ENCODE data around the gene CLASP1. TPM values are rescaled to one million over a fixed set of nuclear protein-coding genes. Genes with fewer than 3 reads are reported as not detected.
"Not testable (repeated sequence)": the region's sequence is repeated elsewhere in the genome, so short reads cannot be mapped to it uniquely, and the experiment has no call there.

Gene CLASP1
- total RNA-seq, 1 donor from 2014 or later, result 163 TPM

DNA sequence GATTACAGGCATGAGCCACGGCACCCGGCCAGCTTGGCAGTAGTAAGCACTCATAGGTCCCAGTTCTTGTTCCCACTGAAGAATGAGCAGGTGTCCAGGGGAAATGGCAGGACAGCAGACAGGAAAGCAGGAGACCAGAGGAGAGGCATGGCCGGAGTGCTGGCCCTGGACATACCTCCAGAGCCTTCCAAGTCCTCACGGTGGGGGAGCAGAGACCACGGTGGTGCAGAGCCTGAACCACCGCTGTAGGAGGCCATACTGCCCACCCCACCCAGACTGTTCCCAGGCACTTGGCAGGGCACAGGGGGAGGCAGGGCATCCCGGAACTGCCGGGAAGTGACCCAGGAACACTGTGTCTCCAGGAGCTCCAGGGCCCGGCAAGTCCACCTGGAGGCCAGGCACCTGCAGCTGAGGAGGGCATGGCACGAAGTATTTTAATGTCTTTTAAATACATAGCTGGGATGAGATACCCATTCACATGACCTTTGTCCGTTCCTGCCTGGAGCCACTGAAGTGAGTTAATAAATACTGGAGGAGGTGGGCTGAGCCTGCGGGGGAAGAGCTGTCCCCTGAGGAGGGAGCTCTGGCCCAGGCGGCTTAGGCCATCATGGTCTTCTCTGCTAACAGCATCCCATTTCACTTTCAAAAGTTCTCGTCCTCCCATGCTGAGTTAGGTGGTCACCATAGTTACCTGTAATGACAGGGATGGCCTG is 314.5 kb downstream of the CLASP1 start:
- Mint-ChIP-seq H3K27ac (ENCODE audit: unreplicated experiment) (no peak overlapping the region), H3K9me3 (ENCODE audit: unreplicated experiment) (peaks cover 2% of the 10 kb centered on the region), H3K27me3 (ENCODE audit: unreplicated experiment) (no peaks in the 10 kb centered on the region), H3K4me3 (ENCODE audit: unreplicated experiment) (no peak overlapping the region), H3K4me1 (ENCODE audit: low read depth, unreplicated experiment) (peaks cover 8% of the 10 kb centered on the region), H3K36me3 (ENCODE audit: unreplicated experiment) (peaks cover 9% of the 10 kb centered on the region)
- TF ChIP-seq, protein P1, sequence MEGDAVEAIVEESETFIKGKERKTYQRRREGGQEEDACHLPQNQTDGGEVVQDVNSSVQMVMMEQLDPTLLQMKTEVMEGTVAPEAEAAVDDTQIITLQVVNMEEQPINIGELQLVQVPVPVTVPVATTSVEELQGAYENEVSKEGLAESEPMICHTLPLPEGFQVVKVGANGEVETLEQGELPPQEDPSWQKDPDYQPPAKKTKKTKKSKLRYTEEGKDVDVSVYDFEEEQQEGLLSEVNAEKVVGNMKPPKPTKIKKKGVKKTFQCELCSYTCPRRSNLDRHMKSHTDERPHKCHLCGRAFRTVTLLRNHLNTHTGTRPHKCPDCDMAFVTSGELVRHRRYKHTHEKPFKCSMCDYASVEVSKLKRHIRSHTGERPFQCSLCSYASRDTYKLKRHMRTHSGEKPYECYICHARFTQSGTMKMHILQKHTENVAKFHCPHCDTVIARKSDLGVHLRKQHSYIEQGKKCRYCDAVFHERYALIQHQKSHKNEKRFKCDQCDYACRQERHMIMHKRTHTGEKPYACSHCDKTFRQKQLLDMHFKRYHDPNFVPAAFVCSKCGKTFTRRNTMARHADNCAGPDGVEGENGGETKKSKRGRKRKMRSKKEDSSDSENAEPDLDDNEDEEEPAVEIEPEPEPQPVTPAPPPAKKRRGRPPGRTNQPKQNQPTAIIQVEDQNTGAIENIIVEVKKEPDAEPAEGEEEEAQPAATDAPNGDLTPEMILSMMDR (IDR thresholded peaks at IDR 0.05; ENCODE audit: partially characterized antibody, unreplicated experiment), result no peak
- DNase-seq, result no peak

DNA sequence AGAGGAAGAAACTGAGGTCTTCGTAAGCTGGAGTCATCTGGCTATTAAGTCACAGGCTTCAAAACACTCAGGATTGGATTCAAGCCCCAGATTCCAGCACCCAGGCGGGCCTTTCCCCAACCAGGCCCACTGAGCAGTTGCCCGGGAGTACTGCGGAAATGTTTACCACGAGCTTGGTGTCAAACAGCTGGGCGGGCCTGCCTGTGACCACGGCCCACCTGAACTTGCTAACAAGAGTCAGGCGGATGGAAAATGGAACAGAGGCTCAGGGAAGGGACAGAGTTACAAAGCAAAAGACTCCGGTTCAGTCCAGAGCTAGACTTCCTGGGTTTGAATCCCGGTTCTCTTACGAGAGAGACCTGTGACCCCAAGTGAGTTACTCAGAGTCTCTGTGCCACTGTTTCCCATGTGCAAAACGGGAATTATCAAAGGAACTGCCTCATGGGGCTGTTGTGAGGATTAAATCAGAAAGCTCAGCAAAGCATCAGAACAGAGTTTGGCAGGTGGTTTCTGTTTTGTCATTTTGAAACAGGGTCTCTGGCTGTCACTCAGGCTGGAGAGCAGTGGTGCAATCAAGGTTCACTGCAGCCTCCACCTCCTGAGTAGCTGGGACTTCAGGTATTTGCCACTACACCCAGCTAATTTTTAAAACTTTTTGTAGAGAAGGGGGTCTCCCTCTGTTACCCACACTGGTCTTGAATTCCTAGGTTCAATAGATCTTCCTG is 315.3 kb downstream of the CLASP1 start:
- no peak overlapping the region for H3K4me3 Mint-ChIP-seq (ENCODE audit: unreplicated experiment)
- DNase-seq, result no peak
- peaks cover 8% of the 10 kb centered on the region for H3K4me1 Mint-ChIP-seq (ENCODE audit: low read depth, unreplicated experiment)
- H3K27me3 Mint-ChIP-seq (ENCODE audit: unreplicated experiment), result no peaks in the 10 kb centered on the region
- H3K9me3 Mint-ChIP-seq (ENCODE audit: unreplicated experiment), result peaks cover 2% of the 10 kb centered on the region
- peaks cover 9% of the 10 kb centered on the region for H3K36me3 Mint-ChIP-seq (ENCODE audit: unreplicated experiment)
- no peak overlapping the region for H3K27ac Mint-ChIP-seq (ENCODE audit: unreplicated experiment)
- TF ChIP-seq, protein P1 (IDR thresholded peaks at IDR 0.05; ENCODE audit: partially characterized antibody, unreplicated experiment), result no peak

DNA sequence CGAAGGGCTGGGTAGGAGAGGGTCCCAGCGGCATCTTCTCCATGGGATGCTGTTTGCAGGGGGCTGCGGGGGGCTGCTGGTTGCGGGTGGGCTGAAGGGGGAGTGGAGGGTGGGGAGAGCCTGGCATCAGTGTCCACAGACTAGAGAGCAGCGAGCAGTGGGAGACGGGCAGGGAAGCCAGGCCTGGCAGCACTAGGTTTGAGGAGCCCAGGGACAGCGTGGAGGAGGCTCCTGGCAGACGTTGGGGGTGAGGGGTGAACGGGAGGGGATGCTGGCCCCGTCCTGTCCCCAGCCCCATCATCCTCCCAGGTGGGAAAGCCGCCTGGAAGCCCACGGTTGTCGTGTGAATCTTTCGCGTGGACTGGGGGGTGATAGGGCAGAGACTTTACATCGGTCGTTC is 316.0 kb downstream of the CLASP1 start:
- TF ChIP-seq, protein P1 (IDR thresholded peaks at IDR 0.05; ENCODE audit: partially characterized antibody, unreplicated experiment), result no peak
- Mint-ChIP-seq H3K4me3 (ENCODE audit: unreplicated experiment) (no peak overlapping the region), H3K36me3 (ENCODE audit: unreplicated experiment) (peaks cover 9% of the 10 kb centered on the region), H3K27me3 (ENCODE audit: unreplicated experiment) (no peaks in the 10 kb centered on the region), H3K27ac (ENCODE audit: unreplicated experiment) (no peak overlapping the region), H3K9me3 (ENCODE audit: unreplicated experiment) (peaks cover 2% of the 10 kb centered on the region), H3K4me1 (ENCODE audit: low read depth, unreplicated experiment) (peaks cover 8% of the 10 kb centered on the region)
- DNase-seq, result no peak

DNA sequence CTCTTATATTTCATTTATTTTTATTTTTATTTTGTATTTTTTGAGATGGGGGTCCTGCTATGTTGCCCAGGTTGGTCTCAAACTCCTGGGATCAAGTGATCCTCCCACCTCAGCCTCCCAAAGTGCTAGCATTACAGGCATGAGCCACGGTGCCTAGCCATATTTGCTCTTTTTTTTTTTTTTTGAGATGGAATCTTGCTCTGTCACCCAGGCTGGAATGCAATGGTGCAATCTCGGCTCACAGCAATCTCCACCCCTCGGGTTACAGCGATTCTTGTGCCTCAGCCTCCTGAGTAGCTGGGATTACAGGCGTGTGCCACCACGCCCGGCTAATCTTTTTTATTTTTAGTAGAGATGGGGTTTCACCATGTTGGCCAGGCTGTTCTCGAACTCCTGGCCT is 317.9 kb downstream of the CLASP1 start:
- not testable (repeated sequence) for H3K27ac Mint-ChIP-seq (ENCODE audit: unreplicated experiment); H3K36me3 Mint-ChIP-seq (ENCODE audit: unreplicated experiment); H3K4me1 Mint-ChIP-seq (ENCODE audit: low read depth, unreplicated experiment); H3K27me3 Mint-ChIP-seq (ENCODE audit: unreplicated experiment); H3K9me3 Mint-ChIP-seq (ENCODE audit: unreplicated experiment); DNase-seq; H3K4me3 Mint-ChIP-seq (ENCODE audit: unreplicated experiment)

DNA sequence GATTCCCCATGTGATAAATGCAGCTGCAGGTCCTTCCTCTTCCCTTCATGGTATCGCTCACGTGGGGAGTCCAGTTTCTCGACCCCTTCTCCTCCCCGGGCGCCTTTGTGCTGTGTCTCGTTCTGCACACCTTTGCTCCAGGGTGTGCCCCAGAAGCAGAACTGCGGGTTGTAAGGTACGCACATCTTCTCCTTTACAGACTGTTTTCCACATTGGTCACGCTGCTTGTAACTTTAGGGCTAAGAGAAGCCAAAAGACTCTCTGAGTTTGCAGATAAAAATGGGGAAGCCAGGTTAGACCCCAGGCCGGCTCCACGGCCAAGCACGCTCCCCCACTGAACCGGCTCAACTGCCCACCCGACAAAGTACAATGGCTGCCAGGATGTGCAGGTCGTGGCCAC is 318.3 kb downstream of the CLASP1 start:
- Mint-ChIP-seq H3K27ac (ENCODE audit: unreplicated experiment) (no peak overlapping the region), H3K4me3 (ENCODE audit: unreplicated experiment) (no peak overlapping the region), H3K9me3 (ENCODE audit: unreplicated experiment) (peaks cover 2% of the 10 kb centered on the region), H3K27me3 (ENCODE audit: unreplicated experiment) (peaks cover under 1% of the 10 kb centered on the region), H3K36me3 (ENCODE audit: unreplicated experiment) (peaks cover 9% of the 10 kb centered on the region), H3K4me1 (ENCODE audit: low read depth, unreplicated experiment) (peaks cover 3% of the 10 kb centered on the region)
- DNase-seq, result no peak
- TF ChIP-seq, protein P1 (IDR thresholded peaks at IDR 0.05; ENCODE audit: partially characterized antibody, unreplicated experiment), result no peak

All from glutamatergic neuron (in vitro differentiated cells).